Measurements from ENCODE around the gene PNKD.
A peak's percentile ranks its signal among the peaks of the same experiment; 100 is the strongest.

Gene PNKD

GRCh38 chr2:218383892-218384519 lies 113.7 kb downstream of the PNKD start:
- peak; percentile 57 for DNase-seq

- no peak for DNase-seq
Observed at GRCh38 chr2:218384975-218385374, 114.7 kb downstream of the PNKD start.

GRCh38 chr2:218386505-218387368 lies 116.4 kb downstream of the PNKD start:
- DNase-seq: no peak

- DNase-seq: peak; percentile 89
Observed at GRCh38 chr2:218387369-218388194, 117.3 kb downstream of the PNKD start.

- no peak for DNase-seq
Observed at GRCh38 chr2:218389333-218390150, 119.2 kb downstream of the PNKD start.

GRCh38 chr2:218391202-218391601 lies 120.9 kb downstream of the PNKD start:
- no peak for DNase-seq

GRCh38 chr2:218392459-218392858 lies 122.1 kb downstream of the PNKD start:
- no peak for DNase-seq

GRCh38 chr2:218392891-218393462 lies 122.7 kb downstream of the PNKD start:
- no peak for DNase-seq

GRCh38 chr2:218393750-218394290 lies 123.5 kb downstream of the PNKD start:
- no peak for DNase-seq

- DNase-seq: no peak
Observed at GRCh38 chr2:218394298-218395089, 124.2 kb downstream of the PNKD start.

GRCh38 chr2:218395090-218395444 lies 124.7 kb downstream of the PNKD start:
- DNase-seq: no peak

GRCh38 chr2:218395456-218395825 lies 125.1 kb downstream of the PNKD start:
- DNase-seq: no peak

- peak; percentile 93 for DNase-seq
Observed at GRCh38 chr2:218395826-218396687, 125.7 kb downstream of the PNKD start.

Data from NCI-H2171 (cell line).